NCI-H146 (cell line): Measurements from ENCODE around the gene ISOC2.

Experiments
- DNase-seq: peaks from one replicate; lab custom pipeline; 2025; lab: John Stamatoyannopoulos, UW

The ISOC2 gene

GRCh38 chr19:55406826-55407549 lies 54.5 kb downstream of the ISOC2 start:
- peak; percentile 56 for DNase-seq

DNA sequence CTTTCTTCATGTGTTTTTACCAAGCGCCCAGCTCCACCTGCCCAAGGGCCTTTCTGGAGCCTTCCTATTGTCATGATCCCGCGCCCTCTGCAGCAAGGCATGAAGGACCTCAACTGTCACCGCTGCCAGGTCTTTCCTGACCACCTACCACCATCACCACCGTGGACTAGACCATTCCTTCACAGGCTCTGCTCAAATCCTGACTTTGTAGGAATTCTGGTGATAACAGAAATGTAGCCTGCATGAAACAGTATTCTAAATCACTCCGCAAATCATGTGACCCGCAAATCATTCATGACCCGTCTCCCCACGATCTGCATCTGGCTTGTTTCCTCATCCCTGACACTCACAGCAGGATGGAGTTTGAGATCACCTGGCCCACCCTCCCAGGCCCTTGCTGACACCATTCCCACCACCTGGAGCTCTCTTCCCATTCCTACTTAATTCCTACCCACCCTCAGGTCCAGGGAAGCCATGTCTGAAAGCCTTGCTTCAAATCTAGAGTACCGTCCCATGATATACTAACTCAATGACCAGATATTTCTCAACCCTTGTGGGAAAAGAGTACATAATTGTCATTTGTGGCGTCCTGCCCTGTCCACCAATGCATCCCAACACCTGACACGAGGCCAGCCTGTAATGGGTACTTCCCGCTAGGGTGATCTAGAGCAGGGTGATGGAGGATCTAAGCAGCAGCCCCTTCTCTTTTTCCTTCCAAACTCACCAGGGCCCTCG lies 55.2 kb downstream of the ISOC2 start:
- DNase-seq, result no peak

DNA sequence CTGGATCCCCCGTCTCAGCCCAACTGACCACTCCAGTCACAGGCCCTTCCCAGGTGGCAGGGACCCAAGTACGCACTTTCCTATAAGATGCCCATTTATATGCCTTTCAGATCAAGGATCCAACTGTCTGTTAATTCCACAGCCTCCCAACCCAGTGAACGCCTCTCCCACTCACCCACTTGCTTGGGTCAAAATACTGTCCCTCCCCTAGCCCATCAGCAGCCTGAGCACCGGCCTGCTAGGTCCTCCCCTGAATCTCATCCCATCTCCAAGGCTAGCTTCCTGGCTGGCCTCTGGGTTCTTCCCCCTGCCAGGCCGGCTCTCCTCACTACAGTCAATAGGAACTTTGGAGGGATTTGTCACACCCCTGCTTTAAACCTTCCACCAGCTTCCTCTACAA lies 55.8 kb downstream of the ISOC2 start:
- no peak for DNase-seq
